HepG2 (cell line): ENCODE measurements around the gene PXK.

Experiments used
- EZH2 ChIP-seq: conservative IDR thresholded peaks from 2 replicates; pipeline ENCODE4 v1.6.1; 2012; ENCODE audit warnings: mild to moderate bottlenecking, low read depth, low read length, moderate library complexity
- HNRNPUL1 ChIP-seq: fragments of 200-400 bp; formaldehyde crosslinking; IDR thresholded peaks from 2 replicates; pipeline ENCODE4 v1.6.1; 2017; ENCODE audit warnings: low read depth, mild to moderate bottlenecking, low read length, moderate library complexity
- KDM5B ChIP-seq: sonication (generic); formaldehyde crosslinking; IDR thresholded peaks from 2 replicates; pipeline ENCODE4 v1.4.0; 2020; ENCODE audit warnings: missing genetic modification reagents, mild to moderate bottlenecking, borderline replicate concordance
- MED1 ChIP-seq: sonication (generic); formaldehyde crosslinking; IDR thresholded peaks from 2 replicates; pipeline ENCODE4 v1.4.0; 2020; ENCODE audit warnings: missing genetic modification reagents
- NCOR1 ChIP-seq: fragments of 200-600 bp; sonication (generic); IDR thresholded peaks from 2 replicates; pipeline ENCODE4 v1.7.0; 2017; ENCODE audit warnings: antibody characterized with exemption, low read length, borderline replicate concordance
- RBAK ChIP-seq: sonication (generic); formaldehyde crosslinking; IDR thresholded peaks from 2 replicates; pipeline ENCODE4 v1.5.1; 2020; ENCODE audit warnings: mild to moderate bottlenecking, missing genetic modification reagents
- SIN3B ChIP-seq: fragments of 150-350 bp; IDR thresholded peaks from 2 replicates; pipeline ENCODE4 v1.6.1; 2014; ENCODE audit warnings: low read length
- TCF12 ChIP-seq, 2 experiments: fragments of 450-650 bp in 1 of 2; sonication (generic) in 1 of 2; formaldehyde crosslinking in 1 of 2; IDR thresholded peaks; 2 replicates each; pipeline versions ENCODE4 v1.6.1 to v1.8.0; 2017 to 2022; ENCODE audit warnings: antibody characterized with exemption in 1 of 2, mild to moderate bottlenecking in 1 of 2, missing genetic modification reagents in 1 of 2, moderate library complexity in 1 of 2
- ZBTB20 ChIP-seq: sonication (generic); formaldehyde crosslinking; IDR thresholded peaks from 2 replicates; pipeline ENCODE4 v1.8.1; 2023; ENCODE audit warnings: missing genetic modification reagents, low read depth, mild to moderate bottlenecking, borderline replicate concordance
- ZFP37 ChIP-seq: sonication (generic); formaldehyde crosslinking; IDR thresholded peaks from 2 replicates; pipeline ENCODE4 v1.4.0; 2020; ENCODE audit warnings: missing genetic modification reagents, borderline replicate concordance
- TF ChIP-seq, protein P1 (sequence below): sonication (generic); formaldehyde crosslinking; IDR thresholded peaks from 2 replicates; pipeline ENCODE4 v1.5.1; 2020; ENCODE audit warnings: mild to moderate bottlenecking, missing genetic modification reagents, borderline replicate concordance

DNA sequence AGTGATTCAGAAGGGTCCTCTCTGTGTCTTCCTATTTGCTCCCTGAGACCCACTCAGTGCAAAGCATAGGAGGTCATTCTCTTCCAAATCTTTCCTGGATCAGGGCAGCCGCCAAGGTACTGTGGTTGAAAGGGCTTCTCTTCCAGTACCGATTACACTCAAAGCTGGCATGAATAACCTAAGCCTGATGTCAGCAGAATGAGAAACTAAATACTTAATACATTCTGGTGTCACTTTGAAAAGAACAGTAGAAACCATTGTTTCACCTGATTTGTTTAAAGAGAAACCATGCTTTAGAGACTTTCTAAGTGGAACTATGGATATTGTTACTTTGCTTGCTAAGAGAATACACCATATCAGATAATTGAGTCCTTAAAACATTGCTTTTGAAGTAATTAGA, 50.8 kb downstream of the PXK start:
- TF ChIP-seq, protein P1, sequence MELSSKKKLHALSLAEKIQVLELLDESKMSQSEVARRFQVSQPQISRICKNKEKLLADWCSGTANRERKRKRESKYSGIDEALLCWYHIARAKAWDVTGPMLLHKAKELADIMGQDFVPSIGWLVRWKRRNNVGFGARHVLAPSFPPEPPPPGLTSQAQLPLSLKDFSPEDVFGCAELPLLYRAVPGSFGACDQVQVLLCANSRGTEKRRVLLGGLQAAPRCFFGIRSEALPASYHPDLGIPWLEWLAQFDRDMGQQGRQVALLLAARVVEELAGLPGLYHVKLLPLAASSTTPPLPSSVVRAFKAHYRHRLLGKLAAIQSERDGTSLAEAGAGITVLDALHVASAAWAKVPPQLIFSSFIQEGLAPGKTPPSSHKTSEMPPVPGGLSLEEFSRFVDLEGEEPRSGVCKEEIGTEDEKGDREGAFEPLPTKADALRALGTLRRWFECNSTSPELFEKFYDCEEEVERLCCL (CRISPR knock-in tag) = no peak
- no peak for TF ChIP-seq ZFP37 (CRISPR knock-in tag)
- no peak for TF ChIP-seq SIN3B
- TF ChIP-seq TCF12 (IDR thresholded peaks at IDR 0.05) = no peak
- TF ChIP-seq TCF12 (CRISPR knock-in tag; IDR thresholded peaks at IDR 0.05) = no peak
- no peak for TF ChIP-seq KDM5B
- TF ChIP-seq HNRNPUL1 = no peak
- TF ChIP-seq EZH2 = no peak
- no peak for TF ChIP-seq RBAK (CRISPR knock-in tag)
- no peak for TF ChIP-seq NCOR1
- TF ChIP-seq ZBTB20 (CRISPR knock-in tag) = no peak
- TF ChIP-seq MED1 (CRISPR knock-in tag) = no peak
